ENCODE measurements around the gene PPID.

- no peak for TF ChIP-seq CTCF (conservative IDR thresholded peaks at IDR 0.05; ENCODE audit: low read depth, low read length)
- no peak for TF ChIP-seq EZH2 (IDR thresholded peaks at IDR 0.05; ENCODE audit: borderline replicate concordance, low read depth, low read length, poor library complexity, severe bottlenecking)
Observed at GRCh38 chr4:158760866-158761265, 37.7 kb upstream of the PPID start.

All from A673 (cell line).